Spleen (tissue), 7 donors: ENCODE results near the gene OR5V1.

Experiments
- POLR2A ChIP-seq, 3 donors: fragments of 450-650 bp; IDR thresholded peaks; one replicate each; pipeline ENCODE4 v1.5.1; 2017; ENCODE audit warnings: antibody characterized with exemption in 3 of 3, mild to moderate bottlenecking in 1 of 3
- POLR2AphosphoS5 ChIP-seq, 3 donors: sonication (generic); formaldehyde crosslinking; IDR thresholded peaks; one replicate each; pipeline ENCODE4 v1.5.1; 2017; ENCODE audit warnings: antibody characterized with exemption in 3 of 3
- TF ChIP-seq, protein P1 (sequence below), 11 experiments: fragments of 200-600 bp in 7 of 11; fragments of 450-650 bp in 4 of 11; sonication (generic) in 4 of 11; IDR thresholded peaks in 8 of 11; conservative IDR thresholded peaks in 3 of 11; 1 replicate in 7 of 11; 2 replicates in 4 of 11; pipeline versions ENCODE4 v1.4.0 to v1.8.0; 2016 to 2021; ENCODE audit warnings: antibody characterized with exemption in 11 of 11, inconsistent platforms in 4 of 11, mild to moderate bottlenecking in 1 of 11
- donor health status: DM: no; HTN: no; CAD: no; lungs with moderate emphysema.
- donor health status: DM: no; HTN: no; CAD: no.
- donor health status: DM: no; HTN: no; CAD: no.

- TF ChIP-seq, protein P1, sequence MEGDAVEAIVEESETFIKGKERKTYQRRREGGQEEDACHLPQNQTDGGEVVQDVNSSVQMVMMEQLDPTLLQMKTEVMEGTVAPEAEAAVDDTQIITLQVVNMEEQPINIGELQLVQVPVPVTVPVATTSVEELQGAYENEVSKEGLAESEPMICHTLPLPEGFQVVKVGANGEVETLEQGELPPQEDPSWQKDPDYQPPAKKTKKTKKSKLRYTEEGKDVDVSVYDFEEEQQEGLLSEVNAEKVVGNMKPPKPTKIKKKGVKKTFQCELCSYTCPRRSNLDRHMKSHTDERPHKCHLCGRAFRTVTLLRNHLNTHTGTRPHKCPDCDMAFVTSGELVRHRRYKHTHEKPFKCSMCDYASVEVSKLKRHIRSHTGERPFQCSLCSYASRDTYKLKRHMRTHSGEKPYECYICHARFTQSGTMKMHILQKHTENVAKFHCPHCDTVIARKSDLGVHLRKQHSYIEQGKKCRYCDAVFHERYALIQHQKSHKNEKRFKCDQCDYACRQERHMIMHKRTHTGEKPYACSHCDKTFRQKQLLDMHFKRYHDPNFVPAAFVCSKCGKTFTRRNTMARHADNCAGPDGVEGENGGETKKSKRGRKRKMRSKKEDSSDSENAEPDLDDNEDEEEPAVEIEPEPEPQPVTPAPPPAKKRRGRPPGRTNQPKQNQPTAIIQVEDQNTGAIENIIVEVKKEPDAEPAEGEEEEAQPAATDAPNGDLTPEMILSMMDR (IDR thresholded peaks at IDR 0.05 in 8 of 11, conservative IDR thresholded peaks at IDR 0.05 in 3 of 11), result no peak
- TF ChIP-seq POLR2A (IDR thresholded peaks at IDR 0.05) (no peak), POLR2AphosphoS5 (IDR thresholded peaks at IDR 0.05) (no peak)
Measured at GRCh38 chr6:29395331-29395730, 26.7 kb upstream of the OR5V1 start, which contains the start of gene OR12D2.
